Epithelial cell of esophagus (primary cell): ENCODE measurements around the gene COX8A.

Source experiments
- DNase-seq: peaks from one replicate; pipeline ENCODE4 v3.0.0; 2010; ENCODE audit warnings: low read depth
- H3K4me3 ChIP-seq: 2 replicates; pipeline ENCODE4 v1.5.1; 2011; ENCODE audit warnings: mild to moderate bottlenecking, low read length, control low read depth
- CTCF ChIP-seq: IDR thresholded peaks from 2 replicates; pipeline ENCODE4 v1.5.1; 2011; ENCODE audit warnings: low read depth, mild to moderate bottlenecking, low read length, control low read depth, inconsistent platforms; ENCODE audit not compliant: insufficient read depth; ENCODE audit errors: missing control alignments

Gene COX8A

GRCh38 chr11:64015510-64015909, 41.1 kb downstream of the COX8A start:
- no peak for DNase-seq
- no peak for TF ChIP-seq CTCF
- H3K4me3 ChIP-seq, result no peak overlapping the region

GRCh38 chr11:64015935-64016845, 41.8 kb downstream of the COX8A start:
- no peak overlapping the region for H3K4me3 ChIP-seq
- TF ChIP-seq CTCF, result no peak

GRCh38 chr11:64017945-64018224, 43.5 kb downstream of the COX8A start:
- no peak for TF ChIP-seq CTCF
- DNase-seq, result no peak
- H3K4me3 ChIP-seq, result no peak overlapping the region

More at GRCh38 chr11:64015935-64016845, 41.8 kb downstream of the COX8A start:
- no peak for DNase-seq

- H3K4me3 ChIP-seq, result no peak overlapping the region
- no peak for DNase-seq
- no peak for TF ChIP-seq CTCF
These were observed 43.9 kb downstream of the COX8A start for GRCh38 chr11:64018310-64018709.

- no peak for DNase-seq
- no peak overlapping the region for H3K4me3 ChIP-seq
- TF ChIP-seq CTCF, result no peak
These were observed 45.0 kb downstream of the COX8A start for GRCh38 chr11:64019106-64020037.

GRCh38 chr11:64020976-64021756, 46.7 kb downstream of the COX8A start:
- DNase-seq, result no peak
- H3K4me3 ChIP-seq, result no peak overlapping the region
- TF ChIP-seq CTCF, result no peak
